NCI-H69 (cell line): ENCODE data around the gene TBCB.

Experiments used
- DNase-seq: peaks from one replicate; lab custom pipeline; 2025; lab: John Stamatoyannopoulos, UW

TBCB gene

DNA sequence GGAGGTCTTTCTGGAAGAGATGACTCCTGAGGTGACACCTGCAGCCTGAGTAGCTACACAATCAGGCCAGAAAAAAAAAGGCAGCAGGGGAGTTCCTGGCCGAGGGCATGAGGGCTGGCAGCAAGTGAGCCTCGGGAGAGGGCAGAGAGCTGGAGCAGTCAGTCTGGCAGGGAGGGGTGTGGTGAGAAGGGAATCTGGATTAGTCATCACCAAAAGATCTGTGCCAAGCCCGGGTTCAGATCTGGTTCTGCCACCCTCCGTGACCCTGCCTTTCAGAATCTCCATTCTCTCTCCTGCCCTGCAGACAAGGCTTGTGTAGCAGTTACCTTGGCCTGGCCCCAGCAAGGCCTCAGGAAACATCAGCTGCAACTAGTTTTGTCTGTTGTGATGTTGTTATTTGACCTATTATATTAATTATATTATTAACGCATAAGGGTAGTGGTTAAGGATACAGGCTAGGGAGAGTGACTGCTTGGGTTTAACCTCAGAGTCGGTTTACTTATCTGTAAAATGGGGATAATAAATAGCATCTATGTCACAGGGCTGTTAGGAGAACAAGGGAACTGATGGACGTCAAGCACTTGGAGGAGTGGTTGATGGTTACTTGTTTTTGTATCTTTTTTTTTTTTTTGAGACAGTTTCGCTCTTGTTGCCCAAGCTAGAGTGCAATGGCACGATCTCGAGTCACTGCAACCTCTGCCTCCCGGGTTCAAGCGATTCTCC is 21.9 kb downstream of the TBCB start:
- peak; percentile 75 for DNase-seq

DNA sequence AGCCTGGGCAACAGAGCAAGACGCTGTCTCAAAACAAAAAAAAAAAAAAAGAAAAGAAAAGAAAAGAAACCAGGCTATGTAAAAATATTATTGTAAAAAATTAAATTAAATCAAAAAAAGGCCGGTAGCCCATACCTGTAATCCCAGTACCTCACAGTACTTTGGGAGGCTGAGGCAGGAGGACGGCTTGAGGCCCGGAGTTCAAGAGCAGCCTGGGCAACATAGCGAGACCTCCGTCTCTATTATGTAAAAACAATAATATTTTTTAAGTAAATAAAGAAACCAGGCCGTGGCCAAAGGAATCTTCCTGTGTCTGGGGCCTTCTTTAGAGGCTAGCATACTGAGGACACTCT is 23.8 kb downstream of the TBCB start:
- DNase-seq: no peak

DNA sequence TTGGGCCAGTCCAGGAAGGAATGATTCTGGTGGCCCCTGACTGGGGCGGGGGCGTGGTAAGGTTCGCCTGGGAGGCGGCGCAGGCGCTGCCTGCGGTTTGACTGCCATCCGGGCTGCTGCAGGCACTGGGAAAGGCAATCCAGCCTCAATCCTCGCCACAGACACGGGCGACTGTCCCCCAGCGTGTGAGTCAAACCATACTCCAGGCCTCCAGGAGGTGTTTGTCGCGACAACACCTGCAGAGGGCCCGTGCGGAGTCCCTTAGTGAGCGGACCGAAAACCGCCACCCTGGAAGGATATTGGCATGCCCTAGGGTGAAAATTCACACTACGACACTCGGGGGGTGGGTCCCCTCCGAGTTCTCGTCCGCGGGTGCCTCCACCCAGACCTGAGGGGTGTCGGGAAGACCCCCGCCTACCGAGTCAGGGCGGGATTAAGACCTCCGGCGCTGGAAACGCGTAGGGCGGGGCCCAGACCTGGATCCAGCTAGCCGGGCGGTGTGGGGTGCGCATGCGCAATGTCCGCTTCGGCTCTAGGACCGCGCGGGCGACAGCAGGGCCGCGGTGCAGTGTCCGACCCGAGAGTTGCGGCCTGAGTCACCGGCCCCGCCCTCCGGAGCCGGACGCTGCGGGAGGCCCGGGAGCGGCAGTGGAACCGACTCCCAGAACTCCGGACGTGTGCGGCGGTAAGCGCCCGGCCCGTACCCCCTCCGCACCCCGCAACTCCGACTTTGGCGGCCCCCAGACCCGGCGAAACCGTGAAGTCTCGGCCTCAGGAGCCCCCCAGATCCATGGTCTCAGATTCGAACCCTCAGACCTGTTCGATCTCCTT is 24.4 kb downstream of the TBCB start, which contains the start of gene CAPNS1:
Gene CAPNS1 (plus strand): TSS at position 594 of the 831 bp plus-strand sequence. CDS start 946 bp downstream, outside the sequence.
- peak; percentile 98 for DNase-seq

DNA sequence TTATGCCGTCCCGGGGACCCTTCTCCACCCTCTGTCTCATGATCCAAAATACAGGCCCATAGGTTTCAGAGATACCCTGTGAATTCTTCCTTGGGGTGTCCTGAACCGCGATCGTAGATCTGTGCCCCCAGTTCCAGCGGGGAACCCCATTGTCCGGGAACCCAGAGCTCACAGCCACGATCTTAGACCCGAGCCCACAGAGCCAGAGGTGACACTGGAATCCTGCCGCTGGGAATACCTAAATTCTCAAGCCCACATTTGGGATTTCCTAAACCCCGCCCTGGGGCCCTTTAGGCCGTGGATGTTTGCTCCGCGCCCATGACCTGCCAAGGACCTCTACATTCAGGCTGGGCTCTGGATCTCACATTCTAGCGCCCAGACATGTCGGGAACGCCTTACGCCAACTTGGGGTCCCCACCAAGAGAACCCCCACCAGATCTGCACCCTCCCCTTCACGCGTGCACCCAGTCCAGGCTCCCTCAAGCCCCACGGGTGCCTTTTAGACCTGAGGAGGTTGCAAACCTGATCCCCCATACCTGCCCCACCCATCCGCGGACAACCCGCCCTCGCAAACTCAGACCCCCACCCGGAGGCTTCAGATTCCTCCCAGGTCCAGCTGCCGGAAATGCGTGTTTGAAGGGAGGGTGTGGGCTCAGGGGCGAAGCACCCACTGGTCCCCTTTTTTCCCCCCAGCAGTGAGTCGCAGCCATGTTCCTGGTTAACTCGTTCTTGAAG is 25.2 kb downstream of the TBCB start:
- DNase-seq: peak; percentile 92

DNA sequence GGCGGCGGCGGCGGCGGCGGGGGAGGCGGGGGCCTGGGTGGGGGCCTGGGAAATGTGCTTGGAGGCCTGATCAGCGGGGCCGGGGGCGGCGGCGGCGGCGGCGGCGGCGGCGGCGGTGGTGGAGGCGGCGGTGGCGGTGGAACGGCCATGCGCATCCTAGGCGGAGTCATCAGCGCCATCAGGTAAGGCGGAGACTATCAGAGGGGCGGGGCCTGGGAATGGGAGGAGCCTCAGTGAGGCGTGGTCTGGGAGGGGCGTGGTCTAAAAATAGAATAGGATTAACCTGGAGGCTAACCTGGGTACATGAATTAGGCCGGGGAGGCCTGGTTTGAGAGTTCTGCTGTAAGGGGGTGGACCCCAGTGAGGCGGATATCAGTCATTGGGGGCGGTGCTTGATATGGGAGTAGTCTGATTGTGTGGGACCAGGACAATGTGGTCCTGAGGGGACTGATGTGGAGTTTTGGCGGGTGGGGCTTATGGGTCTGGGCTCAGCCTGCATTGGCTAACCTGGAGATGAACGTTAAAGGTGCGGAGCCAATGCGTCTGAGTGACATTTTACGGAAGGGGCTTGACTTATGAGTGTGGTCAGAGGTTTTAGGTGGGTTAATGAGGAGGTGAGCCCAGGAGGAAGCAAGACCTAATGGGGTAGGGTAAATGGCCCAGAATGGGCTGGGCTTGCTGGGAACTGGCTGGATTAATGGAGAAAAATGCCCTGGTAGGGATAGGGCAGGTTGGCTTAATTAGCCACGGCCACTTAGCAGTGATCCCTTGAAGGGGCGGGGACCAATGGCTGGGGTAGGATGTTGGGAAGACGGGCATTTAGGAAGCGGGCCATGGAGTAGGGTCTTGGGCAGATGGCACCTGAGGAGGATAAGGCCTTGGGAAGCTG is 26.0 kb downstream of the TBCB start:
- peak; percentile 88 for DNase-seq

DNA sequence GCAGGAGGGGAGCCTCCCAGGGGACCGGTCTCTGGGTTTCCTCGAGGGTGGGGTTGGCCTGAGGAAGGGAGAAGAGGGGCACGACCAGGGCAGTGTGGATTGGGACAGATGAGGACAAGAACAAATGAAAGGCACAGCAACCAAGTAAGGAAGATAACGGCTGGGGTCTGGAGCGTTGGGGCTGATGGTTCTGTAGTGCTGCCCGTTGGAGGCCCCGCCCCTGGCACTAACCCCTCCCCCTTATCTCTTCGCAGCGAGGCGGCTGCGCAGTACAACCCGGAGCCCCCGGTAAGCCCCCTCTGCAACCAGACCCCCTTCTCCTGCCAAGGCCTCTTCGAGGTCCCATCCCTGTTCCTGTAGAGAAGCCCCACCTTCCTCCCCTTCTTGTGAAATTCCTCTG is 26.8 kb downstream of the TBCB start:
- DNase-seq: no peak

DNA sequence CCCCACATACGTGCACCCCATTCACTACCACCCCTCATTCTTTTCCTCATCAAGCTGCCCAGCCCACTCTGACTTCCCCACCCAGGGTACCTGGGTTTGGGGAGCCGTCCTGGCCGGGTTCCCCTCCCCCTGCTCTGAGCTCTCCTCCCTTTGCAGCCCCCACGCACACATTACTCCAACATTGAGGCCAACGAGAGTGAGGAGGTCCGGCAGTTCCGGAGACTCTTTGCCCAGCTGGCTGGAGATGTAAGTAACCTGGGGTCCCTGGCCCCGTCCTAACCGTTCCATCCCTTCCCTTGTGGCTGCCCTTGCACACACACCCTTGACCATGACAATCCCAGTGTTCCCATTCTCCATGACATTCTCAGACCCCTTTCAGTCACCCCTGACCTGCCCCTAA is 27.2 kb downstream of the TBCB start:
- no peak for DNase-seq

DNA sequence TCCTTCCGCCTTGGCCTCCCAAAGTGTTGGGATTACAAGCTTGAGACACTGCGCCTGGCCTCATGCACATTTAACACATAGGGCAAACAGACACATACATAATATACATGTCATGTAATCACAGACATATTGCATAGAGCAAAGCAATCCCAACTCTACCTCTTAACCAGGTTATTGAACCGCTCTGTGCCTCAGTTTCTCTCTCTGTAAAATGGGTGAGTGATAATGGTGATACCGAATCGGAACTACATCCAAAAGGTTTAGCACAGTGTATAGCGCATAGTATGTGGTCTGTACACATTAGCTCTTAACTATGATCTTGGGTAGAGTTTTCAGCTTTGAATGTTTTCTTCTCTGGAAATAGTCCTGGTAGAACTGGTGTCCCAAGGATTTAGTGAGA is 29.4 kb downstream of the TBCB start:
- DNase-seq: no peak

DNA sequence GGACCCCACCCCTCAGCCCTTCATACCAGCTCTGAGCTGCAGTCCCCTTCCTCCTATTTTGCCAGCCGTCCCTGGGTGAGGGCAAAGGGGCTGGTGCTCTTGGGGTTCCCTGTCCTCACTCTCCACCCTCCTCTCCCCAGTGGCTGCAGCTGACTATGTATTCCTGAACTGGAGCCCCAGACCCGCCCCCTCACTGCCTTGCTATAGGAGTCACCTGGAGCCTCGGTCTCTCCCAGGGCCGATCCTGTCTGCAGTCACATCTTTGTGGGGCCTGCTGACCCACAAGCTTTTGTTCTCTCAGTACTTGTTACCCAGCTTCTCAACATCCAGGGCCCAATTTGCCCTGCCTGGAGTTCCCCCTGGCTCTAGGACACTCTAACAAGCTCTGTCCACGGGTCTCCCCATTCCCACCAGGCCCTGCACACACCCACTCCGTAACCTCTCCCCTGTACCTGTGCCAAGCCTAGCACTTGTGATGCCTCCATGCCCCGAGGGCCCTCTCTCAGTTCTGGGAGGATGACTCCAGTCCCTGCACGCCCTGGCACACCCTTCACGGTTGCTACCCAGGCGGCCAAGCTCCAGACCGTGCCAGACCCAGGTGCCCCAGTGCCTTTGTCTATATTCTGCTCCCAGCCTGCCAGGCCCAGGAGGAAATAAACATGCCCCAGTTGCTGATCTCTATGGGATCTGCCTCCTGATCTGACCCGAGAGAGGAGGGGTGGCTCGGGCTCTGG is 34.6 kb downstream of the TBCB start:
- no peak for DNase-seq

DNA sequence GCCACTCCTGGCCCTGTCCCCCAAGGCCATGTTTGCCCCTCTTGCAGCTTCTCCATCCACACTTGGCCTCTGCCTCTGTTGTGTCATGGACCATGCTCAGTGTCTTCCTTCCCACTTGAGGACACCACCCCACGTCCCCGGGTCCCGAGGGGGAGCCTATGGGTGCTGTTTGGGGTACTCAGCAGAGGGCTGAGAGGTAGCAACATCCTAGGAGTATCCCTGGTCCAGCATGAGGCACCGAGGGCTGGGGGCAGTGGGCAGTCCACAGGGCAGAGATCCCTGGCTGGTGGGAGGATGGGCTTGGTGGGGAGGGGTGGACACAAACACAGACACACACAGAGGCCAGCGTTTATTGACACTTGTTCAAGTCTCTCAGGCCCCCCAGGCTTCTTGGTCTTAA is 35.3 kb downstream of the TBCB start:
- DNase-seq: no peak

DNA sequence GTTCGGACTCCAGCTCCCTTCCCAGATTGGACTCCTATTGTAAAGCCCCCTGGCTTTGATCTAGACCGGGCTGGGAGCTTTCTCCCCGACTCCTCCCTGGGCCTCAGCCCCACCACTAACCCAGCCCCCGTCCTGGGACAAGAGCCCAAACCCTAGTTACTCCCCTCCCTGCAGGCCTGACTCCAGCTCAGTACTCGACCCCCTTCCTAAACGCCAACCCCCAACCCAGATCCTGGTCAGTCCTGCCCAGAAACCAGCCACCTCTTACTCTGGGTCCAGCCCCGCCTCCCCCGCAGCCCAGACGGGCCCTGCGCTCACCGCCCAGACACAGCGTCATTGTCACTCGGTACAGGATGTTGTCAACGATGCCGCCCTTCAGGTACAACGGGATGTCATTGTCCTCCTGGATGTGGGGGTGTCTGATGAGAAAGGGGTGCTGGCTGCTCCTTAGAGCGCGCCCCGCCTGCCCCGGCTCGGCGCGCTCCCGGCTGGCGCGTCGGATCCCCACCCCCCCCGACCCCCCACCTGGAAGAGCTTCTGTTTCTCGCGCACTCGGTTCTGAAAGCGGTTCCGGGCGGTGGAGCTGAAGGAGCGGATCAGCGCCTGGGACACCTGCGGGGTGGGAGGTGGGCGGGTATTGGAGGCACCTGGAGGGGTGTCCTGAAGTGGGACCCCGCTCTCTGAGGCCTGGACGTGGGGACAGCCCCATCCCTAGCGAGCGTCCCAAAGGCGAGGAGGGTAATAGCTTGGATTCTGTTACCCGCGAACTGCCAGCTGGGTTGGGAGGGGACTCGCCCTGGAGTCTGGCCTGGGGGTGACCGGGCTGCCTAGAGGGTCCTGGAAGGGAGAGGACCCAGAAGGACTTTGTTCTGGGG is 36.1 kb downstream of the TBCB start:
- DNase-seq: no peak

DNA sequence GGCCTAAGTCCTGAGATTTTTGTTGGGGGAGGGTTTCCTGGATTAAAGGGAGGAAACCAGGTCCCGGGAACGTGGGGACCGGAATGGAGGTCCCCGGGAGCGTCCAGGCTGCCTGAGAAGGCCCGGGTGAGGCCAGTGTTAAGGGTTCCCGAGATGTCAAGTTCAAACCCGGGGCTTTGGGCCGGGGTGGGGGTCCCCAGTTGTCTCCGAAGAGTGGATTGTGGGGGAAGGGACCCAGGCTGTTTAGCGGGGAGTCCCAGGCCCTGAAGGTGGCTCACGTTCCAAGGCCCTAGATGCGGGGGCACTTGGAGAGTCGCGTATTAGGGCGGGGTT is 36.7 kb downstream of the TBCB start:
- no peak for DNase-seq

DNA sequence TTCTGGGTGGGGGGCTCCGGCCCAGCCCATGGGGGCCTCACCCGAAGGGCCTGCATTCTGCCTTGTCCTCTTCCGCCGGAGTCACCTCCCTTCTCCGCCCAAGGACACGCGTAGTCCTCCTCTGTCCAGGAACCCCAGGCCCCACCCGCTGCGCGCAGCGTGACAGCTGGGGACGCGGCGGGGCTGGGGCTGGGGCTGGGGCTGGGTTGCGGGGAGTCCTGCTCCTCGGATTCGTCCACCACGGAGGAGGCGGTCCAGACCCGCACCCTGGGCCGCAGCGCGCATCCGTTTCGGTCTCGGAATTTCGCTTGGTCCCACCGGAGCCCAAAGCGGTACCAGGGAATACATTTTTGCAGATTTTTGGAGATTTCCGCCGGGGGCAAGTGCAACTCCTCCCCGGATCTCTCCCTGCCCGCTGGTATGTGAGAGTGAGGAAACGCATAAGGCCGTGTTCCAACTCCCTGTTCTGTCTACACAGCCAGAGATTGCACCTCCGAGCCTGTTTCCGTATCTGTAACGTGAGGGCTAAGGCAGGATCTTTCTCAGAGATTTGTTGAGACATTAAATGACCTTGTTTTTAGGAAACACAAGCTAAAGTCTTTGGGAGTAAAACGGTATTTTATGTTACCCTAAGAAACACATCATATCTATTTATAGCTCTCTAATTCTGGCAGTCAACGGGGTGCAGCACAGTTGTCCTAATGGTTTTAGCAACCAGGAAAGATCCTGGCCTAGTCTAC is 37.3 kb downstream of the TBCB start, which contains the start of gene COX7A1:
Gene COX7A1 (minus strand): TSS at position 96 of the 740 bp plus-strand sequence. CDS start 40 bp downstream, at position 56.
- no peak for DNase-seq

DNA sequence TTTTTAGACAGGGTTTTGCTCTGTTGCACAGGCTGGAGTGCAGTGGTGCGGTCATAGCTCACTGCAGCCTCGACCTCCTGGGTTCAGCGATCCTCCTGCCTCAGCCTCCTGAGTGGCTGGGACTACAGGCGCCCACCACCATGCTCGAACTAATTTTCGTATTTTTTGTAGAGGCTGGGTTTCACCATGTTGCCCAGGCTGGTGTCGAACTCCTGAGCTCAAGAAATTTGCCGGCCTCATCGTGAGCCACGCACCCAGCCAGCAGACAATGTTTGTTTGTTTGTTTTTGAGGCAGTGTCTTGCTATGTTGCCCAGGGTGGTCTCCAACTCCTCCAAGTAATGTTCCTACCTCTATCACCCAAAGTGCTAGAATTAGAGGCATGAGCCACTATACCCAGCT is 37.9 kb downstream of the TBCB start:
- DNase-seq: no peak

DNA sequence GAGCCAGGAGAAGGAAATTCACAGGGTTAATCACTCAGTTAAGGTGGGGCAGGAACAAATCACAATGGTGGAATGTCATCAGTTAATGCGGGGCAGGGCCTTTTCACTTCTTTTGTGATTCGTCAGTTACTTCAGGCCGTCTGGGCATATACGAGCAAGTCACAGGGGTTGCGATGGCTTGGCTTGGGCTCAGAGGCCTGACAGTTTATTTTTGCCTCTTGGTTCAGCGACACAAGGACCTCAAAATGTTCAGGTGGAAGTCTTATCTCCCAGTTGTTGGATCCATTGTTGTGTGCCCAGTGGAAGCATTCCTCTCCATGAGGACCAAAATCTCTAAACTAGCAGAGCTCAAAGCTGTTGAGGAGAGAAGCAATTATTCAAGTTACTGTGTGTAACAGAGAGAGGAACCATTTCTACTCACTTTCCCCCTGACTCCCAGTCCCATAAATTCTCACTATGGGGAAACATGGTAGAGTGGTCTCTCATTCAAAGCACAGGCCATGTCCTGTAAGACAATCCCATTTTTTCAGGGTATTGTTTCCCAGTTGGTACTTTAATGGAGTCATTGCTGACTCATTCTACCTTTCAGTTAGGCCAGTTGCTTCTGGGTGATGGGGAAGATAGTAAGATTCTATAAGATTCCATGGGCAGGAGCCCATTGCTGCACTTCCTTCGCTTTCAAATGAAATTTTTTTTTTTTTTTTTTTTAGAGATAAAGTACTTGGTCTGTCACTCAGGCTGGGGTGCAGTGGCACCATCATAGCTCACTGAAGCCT is 45.7 kb downstream of the TBCB start:
- no peak for DNase-seq

DNA sequence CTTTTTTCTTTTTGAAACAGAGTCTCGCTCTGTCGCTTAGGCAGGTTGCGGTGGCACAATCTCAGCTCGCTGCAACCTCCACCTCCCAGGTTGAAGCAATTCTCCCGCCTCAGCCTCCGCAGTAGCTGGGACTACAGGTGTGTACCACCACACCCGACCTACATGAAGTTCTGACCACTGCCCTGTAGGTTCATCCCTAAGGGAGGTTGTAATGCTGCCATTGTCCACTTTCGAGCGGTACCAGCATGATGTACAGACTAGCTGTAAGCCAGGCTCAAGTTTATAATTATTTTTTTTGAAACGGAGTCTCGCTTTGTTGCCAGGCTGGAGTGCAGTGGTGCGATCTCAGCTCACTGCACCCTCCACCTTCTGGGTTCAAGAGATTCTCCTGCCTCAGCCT is 48.5 kb downstream of the TBCB start:
- no peak for DNase-seq

DNA sequence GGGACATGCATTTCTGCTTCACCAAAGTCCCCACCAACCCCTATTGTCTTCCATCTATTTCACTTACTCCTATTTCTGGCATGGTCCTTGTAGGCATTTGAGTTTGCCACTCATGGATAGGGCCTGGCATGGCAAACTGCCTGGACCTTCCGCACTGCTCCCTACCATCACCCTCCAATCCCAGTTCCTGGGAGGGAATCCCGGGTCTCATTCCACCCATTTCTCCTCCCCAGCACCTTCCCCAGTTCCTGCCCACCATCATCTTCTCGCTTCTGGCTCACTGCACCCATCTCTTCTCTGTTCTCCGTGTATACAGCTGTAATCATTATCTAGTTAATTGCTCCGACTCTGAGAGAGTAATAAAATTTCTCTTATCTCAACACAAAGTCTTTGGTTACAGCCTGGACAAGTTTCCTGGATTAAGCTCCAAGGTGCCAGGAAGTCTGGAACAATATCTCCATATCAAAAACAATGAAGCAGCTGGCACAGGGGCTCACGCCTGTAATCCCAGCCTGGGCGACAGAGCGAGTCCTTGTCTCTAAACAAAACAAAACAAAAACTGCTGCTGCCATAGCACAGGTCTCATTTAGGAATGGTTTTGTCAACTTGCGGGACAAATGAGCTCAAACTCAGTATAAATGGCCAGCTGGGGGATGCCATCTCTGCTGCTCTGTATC is 54.0 kb downstream of the TBCB start:
- DNase-seq: peak; percentile 65

DNA sequence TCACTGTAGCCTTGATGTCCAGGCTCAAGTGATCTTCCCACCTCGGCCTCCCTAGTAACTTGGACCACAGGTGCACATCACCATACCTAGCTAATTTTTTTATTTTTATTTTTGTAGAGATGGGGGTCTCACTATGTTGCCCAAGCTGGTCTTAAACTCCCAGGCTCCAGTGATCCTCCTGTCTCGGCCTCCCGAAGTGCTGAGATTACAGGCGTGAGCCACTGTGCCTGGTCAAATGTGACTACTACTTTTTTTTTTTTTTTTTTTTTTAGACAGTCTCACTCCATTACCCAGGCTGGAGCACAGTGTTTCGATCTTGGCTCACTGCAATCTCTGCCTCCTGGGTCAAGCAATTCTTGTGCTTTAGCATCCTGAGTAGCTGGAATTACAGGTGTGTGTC is 57.6 kb downstream of the TBCB start:
- DNase-seq: no peak
